GM12878 (cell line): ENCODE data around the gene OR2Y1. TPM values are rescaled to one million over a fixed set of nuclear protein-coding genes. Genes with fewer than 3 reads are reported as not detected.

Experiments
- ATAC-seq: fragments of 200-7000 bp; cut with Tn5 transposase; 3 replicates; pipeline ENCODE4 v1.9.1; 2020; ENCODE audit warnings: mild to moderate bottlenecking, moderate library complexity
- BruUV-seq: library from RNA; stranded (reverse); fragments of 400-500 nt; replicated peaks from 2 replicates; lab custom pipeline; 2021; lab: Mats Ljungman, UMichigan
- CTCF ChIA-PET: fragments of 300-600 bp; sonication (Branson Sonifier 250); formaldehyde crosslinking; extraction: SDS; loops from one replicate; lab custom pipeline; 2021; ENCODE audit warnings: inconsistent platforms; lab: Yijun Ruan, JAX
- POLR2A ChIA-PET: fragments of 350-600 bp; formaldehyde crosslinking; extraction: SDS; loops from one replicate; lab custom pipeline; 2021; ENCODE audit warnings: inconsistent platforms; lab: Charles Lee
- RAD21 ChIA-PET: fragments of 300-600 bp; sonication (Branson Sonifier 250); formaldehyde crosslinking; loops from one replicate; lab custom pipeline; 2023; ENCODE audit warnings: antibody characterized with exemption; ENCODE audit not compliant: unreplicated experiment; lab: Charles Lee
- SMC1A ChIA-PET: fragments of 300-600 bp; sonication (Branson Sonifier 250); formaldehyde crosslinking; loops from one replicate; lab custom pipeline; 2023; ENCODE audit not compliant: unreplicated experiment, uncharacterized antibody; lab: Charles Lee
- DNase-seq: peaks from one replicate; pipeline ENCODE4 v3.0.0-alpha.2; 2011; ENCODE audit warnings: low read depth, low spot score
- FAIRE-seq: peaks from 3 replicates; lab custom pipeline; 2011; peaks lifted over from hg19 to GRCh38; lab: Jason Lieb, UNC
- H2AFZ ChIP-seq: 2 replicates; pipeline ENCODE4 v1.6.0; 2011; ENCODE audit warnings: low read depth, low read length, control low read depth; ENCODE audit not compliant: control insufficient read depth
- H3K27ac ChIP-seq: 2 replicates; pipeline ENCODE4 v1.5.1; 2011; ENCODE audit warnings: control low read depth; ENCODE audit not compliant: control insufficient read depth, insufficient read depth
- H3K27me3 ChIP-seq, 2 experiments: replicated peaks in 1 of 2; 2 replicates each; pipeline versions ENCODE4 v1.6.0 to v1.6.1; 2011; ENCODE audit warnings: low read length in 1 of 2; ENCODE audit not compliant: control insufficient read depth in 2 of 2, insufficient read depth in 2 of 2
- H3K36me3 ChIP-seq, 2 experiments: 2 replicates each; pipeline ENCODE4 v1.5.1; 2011; ENCODE audit warnings: low read length in 1 of 2; ENCODE audit not compliant: control insufficient read depth in 2 of 2, insufficient read depth in 2 of 2
- H3K4me1 ChIP-seq: 2 replicates; pipeline ENCODE4 v1.6.1; 2011; ENCODE audit warnings: mild to moderate bottlenecking, low read length, moderate library complexity, mixed read lengths; ENCODE audit not compliant: control insufficient read depth, insufficient read depth
- H3K4me2 ChIP-seq: 2 replicates; pipeline ENCODE4 v1.6.0; 2011; ENCODE audit warnings: control low read depth; ENCODE audit not compliant: control insufficient read depth, insufficient read depth
- H3K4me3 ChIP-seq: fragments of 200-600 bp; sonication (generic); 2 replicates; pipeline ENCODE4 v1.5.1; 2016
- H3K79me2 ChIP-seq: 2 replicates; pipeline ENCODE4 v1.6.0; 2011; ENCODE audit warnings: low read length; ENCODE audit not compliant: control insufficient read depth, insufficient read depth
- H3K9ac ChIP-seq: 2 replicates; pipeline ENCODE4 v1.8.0; 2011; ENCODE audit warnings: low read length, control low read depth, mixed read lengths; ENCODE audit not compliant: control insufficient read depth, insufficient read depth
- H3K9me3 ChIP-seq: replicated peaks from 3 replicates; pipeline ENCODE4 v1.5.1; 2011; ENCODE audit warnings: mild to moderate bottlenecking, low read length; ENCODE audit not compliant: control insufficient read depth, insufficient read depth
- H4K20me1 ChIP-seq: 2 replicates; pipeline ENCODE4 v1.6.0; 2011; ENCODE audit not compliant: control insufficient read depth, insufficient read depth
- BHLHE40 ChIP-seq, 2 experiments: fragments of 450-650 bp in 1 of 2; IDR thresholded peaks; 2 replicates each; pipeline ENCODE4 v1.6.1; 2011 to 2017; ENCODE audit warnings: low read depth in 2 of 2, borderline replicate concordance in 1 of 2, improper control_type of control experiment in 1 of 2, low read length in 1 of 2, mild to moderate bottlenecking in 1 of 2
- ETV6 ChIP-seq, 2 experiments: fragments of 450-650 bp in 1 of 2; IDR thresholded peaks in 1 of 2; conservative IDR thresholded peaks in 1 of 2; 2 replicates each; pipeline ENCODE4 v1.6.1; 2014; ENCODE audit warnings: antibody characterized with exemption in 1 of 2, borderline replicate concordance in 1 of 2, low read depth in 1 of 2, mild to moderate bottlenecking in 1 of 2, moderate library complexity in 1 of 2
- HCFC1 ChIP-seq: fragments of 150-350 bp; IDR thresholded peaks from 2 replicates; pipeline ENCODE4 v1.6.1; 2014; ENCODE audit warnings: low read length
- HDGF ChIP-seq: fragments of 450-650 bp; IDR thresholded peaks from 2 replicates; pipeline ENCODE4 v1.6.1; 2016; ENCODE audit warnings: antibody characterized with exemption
- HSF1 ChIP-seq: fragments of 150-350 bp; IDR thresholded peaks from 2 replicates; pipeline ENCODE4 v1.6.1; 2014; ENCODE audit warnings: mild to moderate bottlenecking, low read depth, low read length
- JUNB ChIP-seq: IDR thresholded peaks from 2 replicates; pipeline ENCODE4 v1.6.1; 2016; ENCODE audit warnings: antibody characterized with exemption, mild to moderate bottlenecking
- NFXL1 ChIP-seq: fragments of 450-650 bp; IDR thresholded peaks from 2 replicates; pipeline ENCODE4 v1.6.1; 2017; ENCODE audit warnings: antibody characterized with exemption, mild to moderate bottlenecking, borderline replicate concordance
- POLR2AphosphoS2 ChIP-seq: IDR thresholded peaks from 2 replicates; pipeline ENCODE4 v1.6.1; 2011; ENCODE audit warnings: low read depth, mild to moderate bottlenecking, low read length, improper control_type of control experiment, moderate library complexity
- REST ChIP-seq: IDR thresholded peaks from 2 replicates; pipeline ENCODE4 v1.6.1; 2012; ENCODE audit warnings: mild to moderate bottlenecking, low read depth, low read length
- ZBTB33 ChIP-seq: fragments of 450-650 bp; IDR thresholded peaks from 2 replicates; pipeline ENCODE4 v1.6.1; 2017; ENCODE audit warnings: mild to moderate bottlenecking
- ZZZ3 ChIP-seq: IDR thresholded peaks from 2 replicates; pipeline ENCODE4 v1.6.1; 2011; ENCODE audit warnings: low read depth; ENCODE audit not compliant: control insufficient read depth, insufficient read length
- WGBS: methylation state at CpG from one replicate; pipeline ENCODE4 v1.1.6; 2016; ENCODE audit warnings: low lambda C conversion rate; ENCODE audit not compliant: insufficient replicate concordance, insufficient coverage; ENCODE audit errors: missing lambda C conversion rate; 5-methylcytosine and 5-hydroxymethylcytosine counted together
- in situ Hi-C: fragments of 300-500 bp; cut with MboI; formaldehyde crosslinking; loops from 9 replicates; pipeline ENCODE4 v1.14.3; 2018; ENCODE audit warnings: mixed read lengths
- intact Hi-C: fragments of 100-400 bp; cut with micrococcal nuclease; formaldehyde crosslinking; loops from one replicate; pipeline ENCODE4 v1.14.2; 2022; ENCODE audit not compliant: unreplicated experiment
- polyA plus RNA-seq, 11 experiments: library from polyadenylated mRNA; depleted of rRNA in 4 of 11; unstranded in 6 of 11; stranded (reverse) in 5 of 11; fragments of >200 nt; fragmentation: Nextera tagmentation in 4 of 11; fragmentation: Illumina TruSeq in 1 of 11; extraction: Ambion mirVana in 4 of 11; extraction: Trizol in 1 of 11; gene quantifications; 1 replicate in 1 of 11; 2 replicates in 10 of 11; pipeline versions ENCODE4 v1.2.1 to v1.2.3, GENCODE V29; 2011 to 2016; ENCODE audit warnings: inconsistent platforms in 2 of 11, missing spikeins in 2 of 11, low read depth in 1 of 11
- total RNA-seq, 4 experiments: library from RNA; depleted of rRNA in 3 of 4; stranded (reverse); fragments of >200 nt in 3 of 4; fragmentation: Illumina TruSeq in 1 of 4; extraction: Trizol in 1 of 4; gene quantifications; 2 replicates each; pipeline versions ENCODE4 v1.2.1 to v1.2.3, GENCODE V29; 2013 to 2021

OR2Y1 gene
- total and polyA plus RNA-seq, 10 of the 15 experiments (the other 5 are each of a cell fraction or from before 2014, with no cell fraction given): not detected

DNA sequence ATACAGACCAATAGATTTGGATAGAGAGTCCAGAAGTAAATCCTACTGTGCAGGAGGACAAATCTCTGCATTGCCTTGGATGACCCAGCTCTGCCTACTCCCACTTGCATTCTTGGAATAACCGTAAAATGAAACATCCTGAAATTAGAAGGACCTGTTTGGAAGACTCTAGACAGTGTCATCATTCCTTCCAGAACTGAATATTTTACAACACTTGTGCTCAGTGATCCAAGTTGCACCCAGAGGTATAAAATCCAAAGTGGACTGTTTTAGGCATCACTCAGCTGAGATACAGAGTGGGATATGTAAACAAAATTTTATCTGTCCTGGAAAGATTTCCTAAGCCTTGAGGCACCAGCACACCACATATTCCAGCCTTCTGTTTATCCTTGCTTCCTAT, 43.7 kb downstream of the OR2Y1 start:
- Histone ChIP-seq H2AFZ (no peak overlapping the region), H3K4me2 (no peak overlapping the region), H3K36me3 (no peaks in the 10 kb centered on the region), H3K4me3 (no peak overlapping the region), H3K4me1 (no peaks in the 10 kb centered on the region), H3K9ac (no peak overlapping the region), H3K27ac (no peak overlapping the region), H3K27me3 (no peaks in the 10 kb centered on the region; a peak in 1 of 4 replicates), H4K20me1 (no peaks in the 10 kb centered on the region), H3K79me2 (no peaks in the 10 kb centered on the region), H3K9me3 (no peaks in the 10 kb centered on the region)
- POLR2A ChIA-PET: no interaction called here
- WGBS: 48% methylated on average over 1 of the region's 1 CpG
- in situ Hi-C loops: no loop called here
- no TSS peak for BruUV-seq
- no peak for ATAC-seq
- no peak for FAIRE-seq
- SMC1A ChIA-PET: no interaction called here
- TF ChIP-seq HDGF (no peak), HCFC1 (no peak)
- DNase-seq: no peak
- CTCF ChIA-PET: no interaction called here
- intact Hi-C loops: no loop called here
- RAD21 ChIA-PET: no interaction called here

DNA sequence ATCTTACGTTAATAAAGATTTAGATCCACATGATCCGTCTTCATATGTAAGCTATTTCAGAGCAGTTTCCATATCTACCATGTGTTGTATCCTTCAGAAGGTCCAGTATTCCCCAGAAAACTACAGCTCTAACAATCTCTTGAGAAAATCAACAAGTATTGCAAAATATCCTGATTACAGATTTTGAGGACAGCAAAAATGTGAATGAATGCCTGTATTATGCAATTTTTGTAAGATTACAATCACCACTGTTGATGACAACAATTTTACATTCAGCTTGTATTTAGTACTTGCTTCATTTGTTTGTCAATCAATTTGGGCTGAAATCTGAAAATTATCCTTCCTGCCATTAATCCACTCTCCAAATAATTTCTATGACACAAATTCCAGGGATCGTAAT, 47.4 kb downstream of the OR2Y1 start:
- in situ Hi-C loops: no loop called here
- Histone ChIP-seq H3K4me3 (no peak overlapping the region), H2AFZ (no peak overlapping the region), H3K27ac (no peak overlapping the region), H3K9me3 (no peaks in the 10 kb centered on the region), H3K79me2 (no peaks in the 10 kb centered on the region), H3K27me3 (no peaks in the 10 kb centered on the region; a peak in 1 of 4 replicates), H3K4me1 (no peaks in the 10 kb centered on the region), H3K4me2 (no peak overlapping the region), H3K9ac (no peak overlapping the region), H4K20me1 (no peaks in the 10 kb centered on the region), H3K36me3 (no peaks in the 10 kb centered on the region)
- FAIRE-seq: no peak
- intact Hi-C loops: no loop called here
- SMC1A ChIA-PET: no interaction called here
- ATAC-seq: no peak
- POLR2A ChIA-PET: no interaction called here
- no peak for DNase-seq
- 9% methylated on average over 3 of the region's 3 CpGs for WGBS
- no TSS peak for BruUV-seq
- RAD21 ChIA-PET: no interaction called here
- CTCF ChIA-PET: interaction anchor here (0.5 to 1.0 kb wide), 2 partner anchors 24 to 26 kb away, joined by 3 read pairs; no protein-coding TSS in a partner anchor
- no peak for TF ChIP-seq BHLHE40 (IDR thresholded peaks at IDR 0.05; ENCODE audit: borderline replicate concordance in 1 of 2, low read depth in 2 of 2, low read length in 1 of 2)
- TF ChIP-seq ETV6 (conservative IDR thresholded peaks at IDR 0.05 in 1 of 2, IDR thresholded peaks at IDR 0.05 in 1 of 2; ENCODE audit: borderline replicate concordance in 1 of 2, low read depth in 1 of 2): no peak
- TF ChIP-seq POLR2AphosphoS2: no peak
- no peak for TF ChIP-seq JUNB
- no peak for TF ChIP-seq NFXL1
- TF ChIP-seq ZBTB33: no peak
- TF ChIP-seq HSF1: no peak
- no peak for TF ChIP-seq ZZZ3
- no peak for TF ChIP-seq REST
